Measurements from ENCODE around the gene ADIG.

ADIG gene

GRCh38 chr20:38635721-38636288, 54.8 kb downstream of the ADIG start:
- no peak for DNase-seq
